H9 (cell line): ENCODE results near the gene BARX2. TPM values are rescaled to one million over a fixed set of nuclear protein-coding genes. Genes with fewer than 3 reads are reported as not detected.

ENCODE experiments used
- DNase-seq: peaks from one replicate; pipeline ENCODE4 v3.0.0-alpha.2; 2017
- H2AFZ ChIP-seq: one replicate; pipeline ENCODE4 v1.6.1; 2013; ENCODE audit warnings: mild to moderate bottlenecking, low read length, control low read depth, moderate library complexity
- H2AK5ac ChIP-seq: 2 replicates; pipeline ENCODE4 v1.6.1; 2013; ENCODE audit warnings: low read length, control low read depth, mixed read lengths; ENCODE audit not compliant: insufficient read length
- H2BK120ac ChIP-seq: one replicate; pipeline ENCODE4 v1.6.1; 2013; ENCODE audit warnings: low read depth, mild to moderate bottlenecking, low read length, control low read depth, inconsistent platforms; ENCODE audit not compliant: poor library complexity, severe bottlenecking
- H2BK12ac ChIP-seq: 2 replicates; pipeline ENCODE4 v1.6.1; 2013; ENCODE audit warnings: low read length, control low read depth, mixed read lengths, low read depth; ENCODE audit not compliant: insufficient read length
- H2BK15ac ChIP-seq: 2 replicates; pipeline ENCODE4 v1.6.1; 2013; ENCODE audit warnings: low read depth, low read length, control low read depth
- H2BK20ac ChIP-seq: one replicate; pipeline ENCODE4 v1.6.1; 2013; ENCODE audit warnings: low read depth, mild to moderate bottlenecking, low read length, control low read depth, inconsistent platforms; ENCODE audit not compliant: poor library complexity, severe bottlenecking
- H2BK5ac ChIP-seq: 2 replicates; pipeline ENCODE4 v1.6.1; 2013; ENCODE audit warnings: low read length, control low read depth, mixed read lengths; ENCODE audit not compliant: insufficient read length
- H3K14ac ChIP-seq: 2 replicates; pipeline ENCODE4 v1.6.1; 2013; ENCODE audit warnings: low read length, control low read depth; ENCODE audit not compliant: insufficient read depth
- H3K18ac ChIP-seq: 2 replicates; pipeline ENCODE4 v1.6.1; 2013; ENCODE audit warnings: low read depth, mild to moderate bottlenecking, mixed read lengths, low read length, control low read depth; ENCODE audit not compliant: insufficient read length
- H3K23ac ChIP-seq: 2 replicates; pipeline ENCODE4 v1.6.1; 2013; ENCODE audit warnings: low read length, control low read depth, mixed read lengths, low read depth; ENCODE audit not compliant: insufficient read length
- H3K23me2 ChIP-seq: 2 replicates; pipeline ENCODE4 v1.6.1; 2013; ENCODE audit warnings: low read depth, mild to moderate bottlenecking, mixed read lengths, low read length, control low read depth; ENCODE audit not compliant: insufficient read length, poor library complexity, severe bottlenecking
- H3K27ac ChIP-seq: 2 replicates; pipeline ENCODE4 v1.5.1; 2013; ENCODE audit warnings: low read length, control low read depth, mixed read lengths, low read depth; ENCODE audit not compliant: insufficient read length
- H3K27me3 ChIP-seq: 2 replicates; pipeline ENCODE4 v1.6.1; 2013; ENCODE audit warnings: low read length, control low read depth, inconsistent platforms; ENCODE audit not compliant: insufficient read depth
- H3K4ac ChIP-seq: 2 replicates; pipeline ENCODE4 v1.6.1; 2013; ENCODE audit warnings: low read depth, mild to moderate bottlenecking, control low read depth, inconsistent platforms, low read length, moderate library complexity
- H3K4me1 ChIP-seq: 2 replicates; pipeline ENCODE4 v1.6.1; 2013; ENCODE audit warnings: low read length, control low read depth, inconsistent platforms; ENCODE audit not compliant: insufficient read depth
- H3K4me2 ChIP-seq: 2 replicates; pipeline ENCODE4 v1.6.1; 2013; ENCODE audit warnings: low read length, control low read depth, mixed read lengths; ENCODE audit not compliant: insufficient read length, insufficient read depth
- H3K56ac ChIP-seq: 2 replicates; pipeline ENCODE4 v1.6.1; 2013; ENCODE audit warnings: low read depth, mild to moderate bottlenecking, mixed read lengths, low read length, control low read depth; ENCODE audit not compliant: insufficient read length
- H3K79me1 ChIP-seq: 2 replicates; pipeline ENCODE4 v1.6.1; 2013; ENCODE audit warnings: low read depth, mild to moderate bottlenecking, moderate library complexity, low read length, control low read depth, inconsistent platforms; ENCODE audit not compliant: insufficient read depth, poor library complexity, severe bottlenecking
- H3K79me2 ChIP-seq: 2 replicates; pipeline ENCODE4 v1.6.1; 2013; ENCODE audit warnings: low read length, control low read depth, inconsistent platforms; ENCODE audit not compliant: insufficient read depth
- H3K9ac ChIP-seq: 2 replicates; pipeline ENCODE4 v1.6.1; 2013; ENCODE audit warnings: low read length, control low read depth, mixed read lengths; ENCODE audit not compliant: insufficient read length; ENCODE audit errors: extremely low read depth
- H3K9me3 ChIP-seq: one replicate; pipeline ENCODE4 v1.6.1; 2013; ENCODE audit warnings: low read depth, low read length, inconsistent platforms; ENCODE audit not compliant: control insufficient read depth
- H3T11ph ChIP-seq: one replicate; pipeline ENCODE4 v1.6.1; 2013; ENCODE audit warnings: mild to moderate bottlenecking, low read length, control low read depth, inconsistent platforms
- H4K20me1 ChIP-seq: one replicate; pipeline ENCODE4 v1.6.1; 2013; ENCODE audit not compliant: control insufficient read depth, insufficient read length, insufficient read depth
- H4K5ac ChIP-seq: 2 replicates; pipeline ENCODE4 v1.6.1; 2013; ENCODE audit warnings: low read depth, mild to moderate bottlenecking, mixed read lengths, low read length, control low read depth; ENCODE audit not compliant: insufficient read length
- H4K8ac ChIP-seq: replicated peaks from 2 replicates; pipeline ENCODE4 v1.6.1; 2013; ENCODE audit warnings: low read length, control low read depth, mixed read lengths, low read depth; ENCODE audit not compliant: insufficient read length
- H4K91ac ChIP-seq: 2 replicates; pipeline ENCODE4 v1.6.1; 2013; ENCODE audit warnings: low read depth, mild to moderate bottlenecking, moderate library complexity, mixed read lengths, low read length, control low read depth; ENCODE audit not compliant: insufficient read length
- H3K27ac Mint-ChIP-seq, 3 experiments: 2 replicates in 2 of 3; 3 replicates in 1 of 3; pipeline ENCODE4 v1.8.0; 2020 to 2021; ENCODE audit warnings: mixed read lengths in 3 of 3, mild to moderate bottlenecking in 1 of 3, moderate library complexity in 1 of 3
- H3K27me3 Mint-ChIP-seq: 2 replicates; pipeline ENCODE4 v1.8.0; 2021; ENCODE audit warnings: low read depth, mild to moderate bottlenecking, moderate library complexity, mixed read lengths
- H3K36me3 Mint-ChIP-seq, 3 experiments: 2 replicates in 2 of 3; 3 replicates in 1 of 3; pipeline ENCODE4 v1.8.0; 2020 to 2021; ENCODE audit warnings: low read depth in 3 of 3, mixed read lengths in 3 of 3; ENCODE audit not compliant: insufficient read depth in 1 of 3
- H3K4me1 Mint-ChIP-seq, 2 experiments: 2 replicates each; pipeline ENCODE4 v1.8.0; 2020; ENCODE audit warnings: mixed read lengths in 2 of 2
- H3K4me3 Mint-ChIP-seq, 2 experiments: 2 replicates in 1 of 2; 3 replicates in 1 of 2; pipeline ENCODE4 v1.8.0; 2020 to 2021; ENCODE audit warnings: mild to moderate bottlenecking in 2 of 2, mixed read lengths in 2 of 2, moderate library complexity in 1 of 2
- H3K9me3 Mint-ChIP-seq, 2 experiments: 2 replicates in 1 of 2; 3 replicates in 1 of 2; pipeline ENCODE4 v1.8.0; 2020; ENCODE audit warnings: mild to moderate bottlenecking in 2 of 2, mixed read lengths in 2 of 2, moderate library complexity in 1 of 2
- CTCF ChIP-seq: fragments of 200-600 bp; sonication (generic); conservative IDR thresholded peaks from 3 replicates; pipeline ENCODE4 v1.8.0; 2021; ENCODE audit warnings: antibody characterized with exemption, mild to moderate bottlenecking
- WGBS: extraction: QIAGEN DNeasy Blood & Tissue Kit; methylation state at CpG from one replicate; pipeline ENCODE4 v1.1.7; 2013; ENCODE audit warnings: missing lambda C conversion rate, low lambda C conversion rate, mixed read lengths; ENCODE audit not compliant: insufficient read length; ENCODE audit errors: extremely low coverage; 5-methylcytosine and 5-hydroxymethylcytosine counted together
- total RNA-seq: library from RNA; stranded (reverse); gene quantifications from 2 replicates; pipeline ENCODE4 v1.2.1, GENCODE V29; 2021

BARX2 gene
- total RNA-seq, 1 experiment from 2014 or later: not detected

GRCh38 chr11:129395432-129395831 lies 19.8 kb downstream of the BARX2 start:
- Histone ChIP-seq H2BK120ac (no peak overlapping the region), H4K20me1 (no peaks in the 10 kb centered on the region), H3T11ph (no peak overlapping the region), H3K27me3 (no peaks in the 10 kb centered on the region), H3K9me3 (no peaks in the 10 kb centered on the region), H3K18ac (no peak overlapping the region), H3K23ac (no peak overlapping the region), H2BK12ac (no peak overlapping the region), H2BK5ac (no peak overlapping the region), H2BK20ac (no peak overlapping the region), H3K9ac (no peak overlapping the region), H3K4me1 (no peaks in the 10 kb centered on the region), H3K79me2 (no peaks in the 10 kb centered on the region), H4K91ac (no peak overlapping the region), H3K27ac (no peak overlapping the region), H3K4me2 (no peak overlapping the region), H2AFZ (no peak overlapping the region), H3K79me1 (no peaks in the 10 kb centered on the region), H4K5ac (no peak overlapping the region), H3K4ac (no peak overlapping the region), H3K56ac (no peak overlapping the region), H2BK15ac (no peak overlapping the region), H3K23me2 (no peaks in the 10 kb centered on the region), H2AK5ac (no peak overlapping the region), H3K14ac (no peak overlapping the region), H4K8ac (no peak overlapping the region)
- Mint-ChIP-seq H3K27ac (no peak overlapping the region; a peak in 1 of 7 replicates), H3K4me3 (no peak overlapping the region), H3K36me3 (0 out of 7 replicates have a peak, but pooled peaks cover 0 to 7% (median 0%) of the 10 kb centered on the region in 3 experiments), H3K9me3 (peaks cover 3 to 5% of the 10 kb centered on the region in 2 experiments; a peak in 3 of 5 replicates), H3K4me1 (no peaks in the 10 kb centered on the region), H3K27me3 (peaks cover 7% of the 10 kb centered on the region)
- no peak for TF ChIP-seq CTCF
- no peak for DNase-seq
- whole genome bisulfite sequencing: no CpG with 5 or more reads among the region's 9 CpGs
